BLaER1 treated with 17β-estradiol and CSF1 and Interleukin-3, amounts not matched to agents 10 nM and 100 nM (cell line): ENCODE results near the gene TNFAIP3.
A peak's percentile ranks its signal among the peaks of the same experiment; 100 is the strongest.

Experiments
- H3K27ac ChIP-seq, 11 experiments: shearing (Covaris generic); formaldehyde crosslinking; 2 replicates each; pipeline ENCODE4 v1.8.1; 2022
- H3K27me3 ChIP-seq, 11 experiments: shearing (Covaris generic); formaldehyde crosslinking; 2 replicates each; pipeline ENCODE4 v1.8.1; 2022
- H3K36me3 ChIP-seq, 11 experiments: shearing (Covaris generic); formaldehyde crosslinking; 2 replicates each; pipeline ENCODE4 v1.8.1; 2022
- H3K4me1 ChIP-seq, 10 experiments: shearing (Covaris generic); formaldehyde crosslinking; 2 replicates each; pipeline ENCODE4 v1.8.1; 2022
- H3K4me2 ChIP-seq, 11 experiments: shearing (Covaris generic); formaldehyde crosslinking; 2 replicates each; pipeline ENCODE4 v1.8.1; 2022
- H3K4me3 ChIP-seq, 10 experiments: shearing (Covaris generic); formaldehyde crosslinking; 2 replicates each; pipeline ENCODE4 v1.8.1; 2022
- H3K9ac ChIP-seq, 11 experiments: shearing (Covaris generic); formaldehyde crosslinking; 2 replicates each; pipeline ENCODE4 v1.8.1; 2022
- H3K9me3 ChIP-seq, 11 experiments: shearing (Covaris generic); formaldehyde crosslinking; replicated peaks in 1 of 11; 2 replicates each; pipeline ENCODE4 v1.8.1; 2022
- H4K20me1 ChIP-seq, 11 experiments: shearing (Covaris generic); formaldehyde crosslinking; 2 replicates each; pipeline ENCODE4 v1.8.1; 2022
- Cebpa-rat ChIP-seq, 11 experiments: shearing (Covaris generic); IDR thresholded peaks; 2 replicates each; pipeline ENCODE4 v1.8.1; 2022

The TNFAIP3 gene

GRCh38 chr6:137919502-137919823 is 52.4 kb downstream of the TNFAIP3 start:
- Histone ChIP-seq H3K4me1 (peaks cover 34 to 63% (median 52%) of the 10 kb centered on the region in 10 experiments), H3K36me3 (no peaks in the 10 kb centered on the region), H3K27me3 (no peaks in the 10 kb centered on the region), H4K20me1 (no peaks in the 10 kb centered on the region), H3K27ac (peak overlapping the region in 2 of 11 experiments; percentile 14 to 15; a peak in 2 of 22 replicates), H3K4me2 (peak overlapping the region in 8 of 11 experiments; percentile 4 to 59 (median 39); a peak in 7 of 22 replicates), H3K9me3 (peaks cover 0 to 37% (median 10%) of the 10 kb centered on the region in 11 experiments; a peak in 14 of 22 replicates), H3K4me3 (no peak overlapping the region), H3K9ac (no peak overlapping the region)
- no peak for TF ChIP-seq Cebpa-rat (IDR thresholded peaks at IDR 0.05)

- peaks cover 0 to 37% (median 10%) of the 10 kb centered on the region in 11 experiments; a peak in 14 of 22 replicates for H3K9me3 ChIP-seq
- H4K20me1 ChIP-seq: no peaks in the 10 kb centered on the region
- H3K27me3 ChIP-seq: no peaks in the 10 kb centered on the region
- H3K36me3 ChIP-seq: no peaks in the 10 kb centered on the region
- H3K4me1 ChIP-seq: peaks cover 34 to 64% (median 53%) of the 10 kb centered on the region in 10 experiments
- H3K4me3 ChIP-seq: no peak overlapping the region
- TF ChIP-seq Cebpa-rat (IDR thresholded peaks at IDR 0.05): no peak
- H3K4me2 ChIP-seq: peak overlapping the region in 9 of 11 experiments; percentile 4 to 59 (median 36); a peak in 13 of 22 replicates
- peak overlapping the region in 3 of 11 experiments; percentile 8 to 15 (median 14); a peak in 3 of 22 replicates for H3K27ac ChIP-seq
- no peak overlapping the region for H3K9ac ChIP-seq
Measured at GRCh38 chr6:137919837-137920730, 53.0 kb downstream of the TNFAIP3 start.

GRCh38 chr6:137921823-137922222 is 54.8 kb downstream of the TNFAIP3 start:
- Histone ChIP-seq H3K27me3 (no peaks in the 10 kb centered on the region), H3K4me3 (no peak overlapping the region), H3K9me3 (peaks cover 0 to 26% (median 9%) of the 10 kb centered on the region in 11 experiments; a peak in 14 of 22 replicates), H3K27ac (peak overlapping the region in 2 of 11 experiments; percentile 13 to 33; a peak in 3 of 22 replicates), H3K36me3 (no peaks in the 10 kb centered on the region), H3K4me2 (peak overlapping the region in 10 of 11 experiments; percentile 4 to 94 (median 36); a peak in 14 of 22 replicates), H3K4me1 (peaks cover 42 to 76% (median 64%) of the 10 kb centered on the region in 10 experiments), H3K9ac (no peak overlapping the region), H4K20me1 (no peaks in the 10 kb centered on the region)
- no peak for TF ChIP-seq Cebpa-rat (IDR thresholded peaks at IDR 0.05)

GRCh38 chr6:137923866-137924653 is 57.0 kb downstream of the TNFAIP3 start:
- Histone ChIP-seq H3K4me2 (peak overlapping the region; percentile 4 to 94 (median 86); a peak in 18 of 22 replicates), H4K20me1 (no peaks in the 10 kb centered on the region), H3K9ac (no peak overlapping the region), H3K27me3 (no peaks in the 10 kb centered on the region), H3K4me1 (peaks cover 65 to 99% (median 85%) of the 10 kb centered on the region in 10 experiments), H3K36me3 (no peaks in the 10 kb centered on the region), H3K9me3 (peaks cover 0 to 13% (median 0%) of the 10 kb centered on the region in 11 experiments; a peak in 5 of 22 replicates), H3K27ac (peak overlapping the region in 8 of 11 experiments; percentile 19 to 96 (median 94); a peak in 13 of 22 replicates), H3K4me3 (no peak overlapping the region)
- no peak for TF ChIP-seq Cebpa-rat (IDR thresholded peaks at IDR 0.05)

- Histone ChIP-seq H3K9ac (peak overlapping the region in 9 of 11 experiments; percentile 77 to 86 (median 79); a peak in 16 of 22 replicates), H3K27ac (peak overlapping the region in 10 of 11 experiments; percentile 87 to 96 (median 92); a peak in 20 of 22 replicates), H4K20me1 (no peaks in the 10 kb centered on the region), H3K4me1 (peaks cover 76 to 99% (median 89%) of the 10 kb centered on the region in 10 experiments), H3K4me2 (peak overlapping the region; percentile 71 to 94 (median 86)), H3K4me3 (peak overlapping the region in 2 of 10 experiments; percentile 12 to 35; a peak in 3 of 20 replicates), H3K9me3 (peaks cover 0 to 13% (median 0%) of the 10 kb centered on the region in 11 experiments; a peak in 7 of 22 replicates), H3K36me3 (no peaks in the 10 kb centered on the region), H3K27me3 (no peaks in the 10 kb centered on the region)
- TF ChIP-seq Cebpa-rat (IDR thresholded peaks at IDR 0.05): no peak
Measured at GRCh38 chr6:137925141-137925698, 58.2 kb downstream of the TNFAIP3 start.

- Histone ChIP-seq H3K4me3 (peak overlapping the region in 1 of 10 experiments; percentile 12; a peak in 2 of 20 replicates), H3K9me3 (peaks cover 0 to 20% (median 5%) of the 10 kb centered on the region in 11 experiments; a peak in 12 of 22 replicates), H3K36me3 (no peaks in the 10 kb centered on the region), H3K9ac (peak overlapping the region in 10 of 11 experiments; percentile 25 to 86 (median 79); a peak in 18 of 22 replicates), H3K4me1 (peaks cover 75 to 92% (median 83%) of the 10 kb centered on the region in 10 experiments), H4K20me1 (no peaks in the 10 kb centered on the region), H3K27me3 (no peaks in the 10 kb centered on the region), H3K4me2 (peak overlapping the region; percentile 71 to 94 (median 86)), H3K27ac (peak overlapping the region in 10 of 11 experiments; percentile 87 to 96 (median 92); a peak in 20 of 22 replicates)
- no peak for TF ChIP-seq Cebpa-rat (IDR thresholded peaks at IDR 0.05)
Measured at GRCh38 chr6:137926207-137926731, 59.2 kb downstream of the TNFAIP3 start.

GRCh38 chr6:137926985-137927384 is 59.9 kb downstream of the TNFAIP3 start:
- no peak for TF ChIP-seq Cebpa-rat (IDR thresholded peaks at IDR 0.05)
- peaks cover 0 to 27% (median 9%) of the 10 kb centered on the region in 11 experiments; a peak in 14 of 22 replicates for H3K9me3 ChIP-seq
- peak overlapping the region; percentile 71 to 94 (median 86) for H3K4me2 ChIP-seq
- no peaks in the 10 kb centered on the region for H3K36me3 ChIP-seq
- H3K4me3 ChIP-seq: peak overlapping the region in 5 of 10 experiments; percentile 9 to 42 (median 22); a peak in 4 of 20 replicates
- H3K9ac ChIP-seq: peak overlapping the region in 10 of 11 experiments; percentile 77 to 86 (median 79); a peak in 20 of 22 replicates
- peaks cover 68 to 92% (median 80%) of the 10 kb centered on the region in 10 experiments for H3K4me1 ChIP-seq
- H3K27ac ChIP-seq: peak overlapping the region; percentile 78 to 96 (median 91); a peak in 21 of 22 replicates
- no peaks in the 10 kb centered on the region for H3K27me3 ChIP-seq
- H4K20me1 ChIP-seq: no peaks in the 10 kb centered on the region
